Measurements from ENCODE around the gene NEK4. TPM values are rescaled to one million over a fixed set of nuclear protein-coding genes. Genes with fewer than 3 reads are reported as not detected.

The NEK4 gene
- total RNA-seq, 6 experiments from 2014 or later: 19.9 to 25.0 (median 21.7) TPM

DNA sequence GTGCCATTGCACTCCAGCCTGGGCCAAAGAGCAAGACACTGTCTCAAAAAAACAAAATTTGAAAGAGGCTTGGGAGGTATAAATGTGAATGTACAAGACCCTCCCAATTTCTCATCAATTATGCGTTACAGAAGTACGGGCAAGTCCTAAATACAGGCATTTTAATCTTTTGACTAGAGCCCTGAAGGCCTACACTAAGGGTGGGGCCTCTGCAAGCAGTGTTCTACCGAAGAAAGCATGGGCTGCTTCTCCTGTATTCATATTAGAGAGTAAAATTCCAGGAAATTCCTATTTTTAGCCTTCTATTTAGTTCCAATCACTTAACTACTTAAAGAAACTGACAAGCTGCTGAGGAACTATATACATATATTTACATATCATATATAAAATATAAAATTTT is 110.7 kb downstream of the NEK4 start:
- H3K4me1 Mint-ChIP-seq (ENCODE audit: low read depth): no peaks in the 10 kb centered on the region
- no peak overlapping the region for H3K4me3 Mint-ChIP-seq
- DNase-seq: no peak
- TF ChIP-seq CTCF (IDR thresholded peaks at IDR 0.05): no peak
- no peaks in the 10 kb centered on the region; the same call in 1 of the 2 replicates for H3K27me3 Mint-ChIP-seq (ENCODE audit: insufficient read depth)
- H3K9me3 Mint-ChIP-seq: no peaks in the 10 kb centered on the region
- no peak overlapping the region for H3K27ac Mint-ChIP-seq
- peaks cover 38% of the 10 kb centered on the region for H3K36me3 Mint-ChIP-seq (ENCODE audit: low read depth)

Other genes with a start within 250 kb of the NEK4 start
- 100 to 1,000 TPM; 156 to 198 (median 183) TPM for gene NT5DC2, start 237.1 kb downstream of the NEK4 start, total RNA-seq (2021; fragmentation: NEBNext Ultra II Directional; extraction: Animal tissue kit (Norgen Biotek cat#: 25700))
- gene UQCC5, start 234.3 kb downstream of the NEK4 start, total RNA-seq (2021; fragmentation: NEBNext Ultra II Directional; extraction: Animal tissue kit (Norgen Biotek cat#: 25700)): 10 to 100 TPM; 22.2 to 38.4 (median 28.3) TPM
- gene PBRM1, start 85.0 kb downstream of the NEK4 start, total RNA-seq (2021; fragmentation: NEBNext Ultra II Directional; extraction: Animal tissue kit (Norgen Biotek cat#: 25700)): 10 to 100 TPM; 44.1 to 64.2 (median 56.0) TPM
- 10 to 100 TPM; 77.1 to 87.9 (median 80.9) TPM for gene GNL3, start 84.9 kb downstream of the NEK4 start, total RNA-seq (2021; fragmentation: NEBNext Ultra II Directional; extraction: Animal tissue kit (Norgen Biotek cat#: 25700))
- gene GLT8D1, start 65.1 kb downstream of the NEK4 start, total RNA-seq (2021; fragmentation: NEBNext Ultra II Directional; extraction: Animal tissue kit (Norgen Biotek cat#: 25700)): 10 to 100 TPM; 72.6 to 90.9 (median 88.5) TPM
- gene SPCS1, start 64.8 kb downstream of the NEK4 start, total RNA-seq (2021; fragmentation: NEBNext Ultra II Directional; extraction: Animal tissue kit (Norgen Biotek cat#: 25700)): 100 to 1,000 TPM; 179 to 209 (median 193) TPM
- gene ITIH1, start 6.7 kb upstream of the NEK4 start, total RNA-seq (2021; fragmentation: NEBNext Ultra II Directional; extraction: Animal tissue kit (Norgen Biotek cat#: 25700)): not detected
- gene ITIH3, start 23.9 kb upstream of the NEK4 start, total RNA-seq (2021; fragmentation: NEBNext Ultra II Directional; extraction: Animal tissue kit (Norgen Biotek cat#: 25700)): 1 to 10 TPM in 1 of 6 experiments, under 1 TPM in 5; 0.59 to 1.3 (median 0.70) TPM
- 1 to 10 TPM in 2 of 6 experiments, under 1 TPM in 4; 0.55 to 2.4 (median 0.79) TPM for gene ITIH4, start 59.7 kb upstream of the NEK4 start, total RNA-seq (2021; fragmentation: NEBNext Ultra II Directional; extraction: Animal tissue kit (Norgen Biotek cat#: 25700))
- gene MUSTN1, start 64.1 kb upstream of the NEK4 start, total RNA-seq (2021; fragmentation: NEBNext Ultra II Directional; extraction: Animal tissue kit (Norgen Biotek cat#: 25700)): under 1 TPM in 1 of 6 experiments, not detected in 5; 0.39 TPM
- 10 to 100 TPM; 18.4 to 25.6 (median 21.7) TPM for gene STIMATE, start 126.6 kb upstream of the NEK4 start, total RNA-seq (2021; fragmentation: NEBNext Ultra II Directional; extraction: Animal tissue kit (Norgen Biotek cat#: 25700))

Measured in HFFc6 (cell line).